ENCODE measurements around the gene SMCO4.
"Not testable (repeated sequence)": the region's sequence is repeated elsewhere in the genome, so short reads cannot be mapped to it uniquely, and the experiment has no call there.

SMCO4 gene

DNA sequence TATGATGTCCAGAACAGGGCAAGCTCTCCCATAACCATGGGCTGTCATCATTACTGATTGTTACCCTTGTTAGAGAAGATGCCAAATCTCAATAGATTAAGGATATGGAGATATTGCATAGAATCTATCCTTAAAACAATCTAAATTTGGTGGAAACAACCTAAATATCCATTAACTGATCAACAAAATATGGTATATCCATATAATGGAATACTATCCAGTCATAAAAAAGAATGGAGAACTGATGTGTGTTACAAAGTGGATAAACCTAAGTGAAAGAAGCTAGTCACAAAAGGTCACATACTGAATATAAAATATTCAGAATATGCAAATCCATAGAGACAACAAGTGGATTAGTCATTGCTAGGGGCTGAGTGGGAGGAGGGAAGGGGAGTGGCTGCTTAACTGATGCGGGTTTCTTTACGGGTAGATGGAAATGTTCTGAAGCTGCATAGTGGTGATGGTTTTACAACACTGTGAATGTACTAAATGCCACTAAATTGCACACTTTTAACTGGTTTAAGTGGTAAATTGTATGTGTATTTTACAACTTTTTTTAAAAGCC is 36.1 kb upstream of the SMCO4 start:
- H3K36me3 ChIP-seq (ENCODE audit: insufficient read depth, low read length): no peaks in the 10 kb centered on the region
- no peaks in the 10 kb centered on the region for H3K9me2 ChIP-seq (replicated peaks; ENCODE audit: low read depth, low read length)
- TF ChIP-seq CTCF (conservative IDR thresholded peaks at IDR 0.05; ENCODE audit: low read length) (no peak), EZH2phosphoT487 (IDR thresholded peaks at IDR 0.05; ENCODE audit: borderline replicate concordance) (no peak)
- no peaks in the 10 kb centered on the region for H3F3A ChIP-seq (ENCODE audit: low read depth)
- no peaks in the 10 kb centered on the region for H3K9me3 ChIP-seq (ENCODE audit: insufficient read depth, low read depth, low read length)
- no peak overlapping the region for H3K4me2 ChIP-seq (ENCODE audit: low read depth, low read length, poor library complexity, severe bottlenecking)
- no peaks in the 10 kb centered on the region for H4K20me1 ChIP-seq (ENCODE audit: insufficient read depth, low read length, poor library complexity, severe bottlenecking)
- no peaks in the 10 kb centered on the region for H3K4me1 ChIP-seq (ENCODE audit: insufficient read depth, low read length, poor library complexity, severe bottlenecking)
- H3K79me2 ChIP-seq (ENCODE audit: insufficient read depth, low read length): no peaks in the 10 kb centered on the region
- H3K27me3 ChIP-seq (ENCODE audit: insufficient read depth, low read length, poor library complexity, severe bottlenecking): no peaks in the 10 kb centered on the region
- no peak overlapping the region for H2AFZ ChIP-seq (ENCODE audit: low read length)
- H3K9ac ChIP-seq (ENCODE audit: low read depth, low read length, poor library complexity, severe bottlenecking): no peak overlapping the region
- no peak overlapping the region for H3K4me3 ChIP-seq (ENCODE audit: low read length, poor library complexity, severe bottlenecking)

GRCh38 chr11:93577286-93577685 is 34.1 kb upstream of the SMCO4 start:
- no peak for TF ChIP-seq EZH2phosphoT487 (IDR thresholded peaks at IDR 0.05; ENCODE audit: borderline replicate concordance)
- no peak for TF ChIP-seq CTCF (conservative IDR thresholded peaks at IDR 0.05; ENCODE audit: low read length)
- H3K79me2 ChIP-seq (ENCODE audit: insufficient read depth, low read length): no peaks in the 10 kb centered on the region
- no peak overlapping the region for H2AFZ ChIP-seq (ENCODE audit: low read length)
- no peaks in the 10 kb centered on the region for H4K20me1 ChIP-seq (ENCODE audit: insufficient read depth, low read length, poor library complexity, severe bottlenecking)
- H3K4me2 ChIP-seq (ENCODE audit: low read depth, low read length, poor library complexity, severe bottlenecking): no peak overlapping the region
- no peak overlapping the region for H3K4me3 ChIP-seq (ENCODE audit: low read length, poor library complexity, severe bottlenecking)
- H3K9me3 ChIP-seq (ENCODE audit: insufficient read depth, low read depth, low read length): no peaks in the 10 kb centered on the region
- H3K9me2 ChIP-seq (replicated peaks; ENCODE audit: low read depth, low read length): no peaks in the 10 kb centered on the region
- H3K9ac ChIP-seq (ENCODE audit: low read depth, low read length, poor library complexity, severe bottlenecking): no peak overlapping the region
- H3K4me1 ChIP-seq (ENCODE audit: insufficient read depth, low read length, poor library complexity, severe bottlenecking): peaks cover 4% of the 10 kb centered on the region
- H3K27me3 ChIP-seq (ENCODE audit: insufficient read depth, low read length, poor library complexity, severe bottlenecking): no peaks in the 10 kb centered on the region
- H3K36me3 ChIP-seq (ENCODE audit: insufficient read depth, low read length): no peaks in the 10 kb centered on the region
- no peaks in the 10 kb centered on the region for H3F3A ChIP-seq (ENCODE audit: low read depth)

DNA sequence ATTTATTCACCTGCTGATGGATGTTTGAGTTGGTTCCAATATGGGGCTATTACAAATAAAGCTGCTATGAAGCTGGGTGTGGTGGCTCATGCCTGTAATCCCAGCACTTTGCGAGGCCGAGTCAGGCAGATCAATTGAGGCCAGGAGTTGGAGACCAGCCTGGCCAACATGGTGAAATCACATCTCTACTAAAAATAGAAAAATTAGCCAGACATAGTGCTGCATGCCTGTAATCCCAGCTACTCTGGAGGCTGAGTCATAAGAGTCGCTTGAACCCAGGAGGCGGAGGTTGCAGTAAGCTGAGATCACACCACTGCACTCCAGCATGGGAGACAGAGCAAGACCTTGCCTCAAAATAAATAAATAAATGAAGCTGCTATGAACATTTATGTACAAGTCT is 33.7 kb upstream of the SMCO4 start:
- not testable (repeated sequence) for H3K9me2 ChIP-seq (replicated peaks; ENCODE audit: low read depth, low read length); H3F3A ChIP-seq (ENCODE audit: low read depth); H3K4me2 ChIP-seq (ENCODE audit: low read depth, low read length, poor library complexity, severe bottlenecking); H3K9me3 ChIP-seq (ENCODE audit: insufficient read depth, low read depth, low read length); H3K36me3 ChIP-seq (ENCODE audit: insufficient read depth, low read length); H4K20me1 ChIP-seq (ENCODE audit: insufficient read depth, low read length, poor library complexity, severe bottlenecking); H2AFZ ChIP-seq (ENCODE audit: low read length); H3K79me2 ChIP-seq (ENCODE audit: insufficient read depth, low read length); H3K27me3 ChIP-seq (ENCODE audit: insufficient read depth, low read length, poor library complexity, severe bottlenecking); H3K9ac ChIP-seq (ENCODE audit: low read depth, low read length, poor library complexity, severe bottlenecking); H3K4me3 ChIP-seq (ENCODE audit: low read length, poor library complexity, severe bottlenecking); H3K4me1 ChIP-seq (ENCODE audit: insufficient read depth, low read length, poor library complexity, severe bottlenecking)

DNA sequence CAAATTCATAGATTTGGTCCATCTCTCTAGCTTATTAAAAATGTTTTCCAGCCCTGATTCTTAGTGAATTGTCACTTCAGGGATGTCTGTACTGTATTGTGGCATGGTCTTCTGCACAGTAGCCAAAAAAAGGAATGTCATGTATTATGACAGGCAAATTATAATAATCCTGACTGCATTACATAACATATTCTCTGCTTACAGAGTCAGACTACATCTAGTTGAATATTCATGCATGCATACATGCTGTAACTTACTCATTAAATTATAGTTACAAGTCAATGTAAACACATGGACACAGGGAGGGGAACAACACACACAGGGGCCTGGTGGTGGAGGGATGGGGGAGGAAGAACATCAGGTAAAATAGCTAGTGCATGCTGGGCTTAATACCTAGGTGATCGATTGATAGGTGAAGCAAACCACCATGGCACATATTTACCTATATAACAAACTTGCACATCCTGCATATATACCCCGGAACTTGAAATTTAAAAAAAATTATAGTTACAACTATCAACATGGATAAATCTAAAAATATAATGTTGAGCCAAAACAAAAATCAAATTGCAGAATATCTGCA is 31.5 kb upstream of the SMCO4 start:
- Histone ChIP-seq H3K79me2 (ENCODE audit: insufficient read depth, low read length) (no peaks in the 10 kb centered on the region), H3K9ac (ENCODE audit: low read depth, low read length, poor library complexity, severe bottlenecking) (no peak overlapping the region), H3K4me2 (ENCODE audit: low read depth, low read length, poor library complexity, severe bottlenecking) (no peak overlapping the region), H2AFZ (ENCODE audit: low read length) (no peak overlapping the region), H3K9me3 (ENCODE audit: insufficient read depth, low read depth, low read length) (no peaks in the 10 kb centered on the region), H3K4me3 (ENCODE audit: low read length, poor library complexity, severe bottlenecking) (no peak overlapping the region), H3K4me1 (ENCODE audit: insufficient read depth, low read length, poor library complexity, severe bottlenecking) (peaks cover 4% of the 10 kb centered on the region), H3K36me3 (ENCODE audit: insufficient read depth, low read length) (no peaks in the 10 kb centered on the region), H3F3A (ENCODE audit: low read depth) (no peaks in the 10 kb centered on the region), H3K27me3 (ENCODE audit: insufficient read depth, low read length, poor library complexity, severe bottlenecking) (no peaks in the 10 kb centered on the region), H4K20me1 (ENCODE audit: insufficient read depth, low read length, poor library complexity, severe bottlenecking) (no peaks in the 10 kb centered on the region), H3K9me2 (replicated peaks; ENCODE audit: low read depth, low read length) (no peaks in the 10 kb centered on the region)
- TF ChIP-seq CTCF (conservative IDR thresholded peaks at IDR 0.05; ENCODE audit: low read length) (no peak), EZH2phosphoT487 (IDR thresholded peaks at IDR 0.05; ENCODE audit: borderline replicate concordance) (no peak)

Measured in Loucy (cell line).